DMS79 (cell line): ENCODE data around the gene FZD8.
"Not testable (repeated sequence)": the region's sequence is repeated elsewhere in the genome, so short reads cannot be mapped to it uniquely, and the experiment has no call there.

Experiments
- DNase-seq: peaks from one replicate; lab custom pipeline; 2025; lab: John Stamatoyannopoulos, UW

The FZD8 gene, protein sequence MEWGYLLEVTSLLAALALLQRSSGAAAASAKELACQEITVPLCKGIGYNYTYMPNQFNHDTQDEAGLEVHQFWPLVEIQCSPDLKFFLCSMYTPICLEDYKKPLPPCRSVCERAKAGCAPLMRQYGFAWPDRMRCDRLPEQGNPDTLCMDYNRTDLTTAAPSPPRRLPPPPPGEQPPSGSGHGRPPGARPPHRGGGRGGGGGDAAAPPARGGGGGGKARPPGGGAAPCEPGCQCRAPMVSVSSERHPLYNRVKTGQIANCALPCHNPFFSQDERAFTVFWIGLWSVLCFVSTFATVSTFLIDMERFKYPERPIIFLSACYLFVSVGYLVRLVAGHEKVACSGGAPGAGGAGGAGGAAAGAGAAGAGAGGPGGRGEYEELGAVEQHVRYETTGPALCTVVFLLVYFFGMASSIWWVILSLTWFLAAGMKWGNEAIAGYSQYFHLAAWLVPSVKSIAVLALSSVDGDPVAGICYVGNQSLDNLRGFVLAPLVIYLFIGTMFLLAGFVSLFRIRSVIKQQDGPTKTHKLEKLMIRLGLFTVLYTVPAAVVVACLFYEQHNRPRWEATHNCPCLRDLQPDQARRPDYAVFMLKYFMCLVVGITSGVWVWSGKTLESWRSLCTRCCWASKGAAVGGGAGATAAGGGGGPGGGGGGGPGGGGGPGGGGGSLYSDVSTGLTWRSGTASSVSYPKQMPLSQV

DNA sequence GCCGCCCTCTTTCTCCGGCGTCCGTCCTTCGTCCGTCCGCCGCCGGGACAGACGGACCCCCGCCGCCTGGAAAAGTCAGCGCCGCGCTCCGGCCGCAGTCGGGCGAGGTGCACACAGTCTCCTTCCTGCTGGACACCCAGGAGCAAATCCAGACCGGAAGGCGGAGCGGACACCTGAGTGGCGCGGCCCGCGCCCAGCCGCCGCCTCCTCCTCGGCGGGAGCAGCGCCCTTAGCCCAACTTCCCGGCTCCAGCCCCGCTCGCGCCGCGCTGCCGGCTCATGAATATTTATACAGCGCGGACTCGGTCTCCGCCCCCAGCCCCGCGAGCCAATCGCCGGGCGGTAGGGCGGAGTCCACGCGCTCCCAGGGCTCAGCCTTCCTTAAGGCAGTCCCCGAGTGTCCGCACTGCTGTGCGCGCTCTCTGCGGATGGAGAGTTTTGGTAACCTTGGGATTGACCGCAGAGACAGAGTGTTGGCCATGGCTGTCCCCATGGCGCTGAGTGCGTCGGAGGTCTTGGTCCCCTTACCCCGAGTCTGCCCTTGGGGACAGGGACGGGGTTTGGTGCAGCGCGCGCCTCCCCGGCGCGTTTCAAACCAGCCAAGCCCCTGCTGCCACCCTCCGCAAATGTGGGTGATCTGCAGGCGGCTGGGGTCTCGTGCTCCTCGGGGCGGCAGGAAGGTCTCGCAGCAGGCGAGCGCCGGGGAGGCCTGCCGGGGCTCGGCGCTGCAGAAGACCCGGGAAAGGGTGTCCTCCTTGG lies at the start of gene FZD8:
Gene FZD8, minus strand, starts transcription at position 262 of the 758 bp plus-strand sequence. CDS start 867 bp downstream, outside the sequence.
- DNase-seq = peak; percentile 25

DNA sequence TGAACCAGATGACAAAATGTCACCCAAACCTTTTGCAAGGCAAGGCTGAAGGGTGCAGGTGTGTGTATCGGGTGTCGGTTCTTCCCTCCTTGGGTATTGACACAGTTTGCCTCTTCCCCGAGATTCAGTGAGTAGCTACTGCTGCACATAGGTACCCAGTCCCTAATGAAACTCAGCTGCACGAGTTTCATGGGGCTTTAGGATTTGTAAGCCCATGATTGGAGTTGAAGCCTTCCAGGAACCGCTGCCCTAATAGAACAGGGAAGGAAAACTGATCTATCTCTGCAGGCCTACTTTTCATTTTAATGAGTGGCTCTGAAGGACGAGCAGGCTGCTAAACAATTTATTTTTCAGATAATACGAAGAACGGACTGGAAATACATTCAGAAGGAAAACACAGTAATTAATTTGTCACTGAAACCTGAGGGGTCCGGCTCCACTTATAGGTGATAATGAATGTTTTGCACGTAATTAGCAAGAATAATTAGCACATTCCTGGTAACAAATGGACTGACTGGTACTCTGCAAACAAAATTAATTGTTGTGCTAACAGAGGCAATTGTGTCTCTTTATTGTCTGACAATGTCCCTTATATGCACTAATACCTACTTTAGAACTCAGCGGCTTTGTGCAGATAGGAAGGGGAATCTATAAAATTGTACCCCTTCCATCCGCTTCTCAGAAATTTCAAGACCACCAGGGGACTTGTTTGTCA lies 49.6 kb upstream of the FZD8 start:
- DNase-seq = no peak

DNA sequence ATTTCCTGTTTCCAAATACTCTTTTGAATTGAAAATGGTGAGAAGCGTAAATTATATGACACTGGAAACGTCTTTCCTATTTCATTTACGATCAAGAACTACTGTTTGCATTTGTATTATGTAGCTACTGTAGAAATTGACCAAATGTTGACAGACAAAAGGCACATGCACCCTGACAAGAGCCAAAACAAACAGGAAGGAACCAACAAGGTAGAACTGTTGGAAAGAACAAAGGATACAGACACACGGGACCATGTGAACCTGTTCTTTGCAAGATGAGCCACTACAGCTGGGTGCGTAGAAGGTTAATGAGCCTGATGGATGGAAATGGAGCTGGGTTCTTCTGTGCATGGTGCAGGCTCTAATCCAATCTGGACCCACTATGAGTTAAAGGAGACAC lies 48.4 kb upstream of the FZD8 start:
- DNase-seq = no peak

DNA sequence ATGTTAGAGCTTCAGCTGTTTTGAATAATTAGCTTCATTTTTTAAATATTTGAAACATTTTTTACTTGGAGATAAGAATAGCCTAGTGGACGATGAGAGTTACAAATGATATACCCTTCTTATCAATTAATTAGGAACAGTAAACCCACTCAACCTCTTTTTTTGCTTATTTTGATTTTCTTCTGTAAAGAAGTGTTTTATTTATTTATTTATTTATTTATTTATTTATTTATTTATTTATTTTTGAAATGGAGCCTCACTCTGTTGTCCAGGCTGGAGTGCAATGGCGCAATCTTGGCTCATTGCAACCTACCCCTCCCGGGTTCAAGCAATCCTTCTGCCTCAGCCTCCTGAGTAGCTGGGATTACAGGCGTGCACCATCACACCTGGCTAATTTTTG lies 43.8 kb upstream of the FZD8 start:
- not testable (repeated sequence) for DNase-seq

DNA sequence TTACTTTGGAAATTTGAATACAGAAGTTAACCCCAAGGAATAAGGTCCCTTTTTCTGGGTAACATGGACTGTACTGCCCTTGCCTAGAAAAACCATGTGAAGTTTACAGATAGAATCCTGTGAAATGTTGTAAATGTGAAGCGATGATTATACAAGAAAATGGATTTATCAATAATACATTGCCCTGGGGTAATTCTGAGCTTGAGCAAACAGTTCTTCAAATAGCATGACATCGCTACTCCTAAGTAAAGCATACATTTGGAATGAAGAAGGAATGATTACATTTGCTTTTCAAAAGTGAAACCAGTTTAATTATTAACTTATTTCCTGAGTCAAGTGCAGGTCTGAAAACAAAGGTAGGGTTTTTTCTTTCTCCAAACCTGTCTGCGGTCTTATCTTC lies 43.3 kb upstream of the FZD8 start:
- DNase-seq = no peak

DNA sequence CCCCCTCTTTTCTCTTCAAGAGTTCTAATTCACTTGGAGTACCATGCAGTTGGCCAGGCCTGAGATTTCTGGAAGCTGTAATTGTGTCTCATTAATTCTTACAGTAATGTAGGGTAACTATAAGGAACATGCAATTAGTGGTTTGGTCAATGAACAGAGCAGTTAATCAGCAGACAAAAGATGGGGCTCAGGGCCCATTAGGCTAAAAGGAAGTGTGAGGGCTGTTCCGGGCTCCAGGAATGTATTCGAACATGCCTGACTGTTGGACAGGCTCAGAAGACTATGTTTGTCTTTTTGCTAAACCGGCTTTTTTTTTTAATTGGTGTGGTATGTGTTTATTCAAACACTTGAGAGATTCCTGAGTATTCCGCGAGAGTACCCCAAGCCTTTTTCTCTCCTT lies 42.5 kb upstream of the FZD8 start:
- DNase-seq = no peak

DNA sequence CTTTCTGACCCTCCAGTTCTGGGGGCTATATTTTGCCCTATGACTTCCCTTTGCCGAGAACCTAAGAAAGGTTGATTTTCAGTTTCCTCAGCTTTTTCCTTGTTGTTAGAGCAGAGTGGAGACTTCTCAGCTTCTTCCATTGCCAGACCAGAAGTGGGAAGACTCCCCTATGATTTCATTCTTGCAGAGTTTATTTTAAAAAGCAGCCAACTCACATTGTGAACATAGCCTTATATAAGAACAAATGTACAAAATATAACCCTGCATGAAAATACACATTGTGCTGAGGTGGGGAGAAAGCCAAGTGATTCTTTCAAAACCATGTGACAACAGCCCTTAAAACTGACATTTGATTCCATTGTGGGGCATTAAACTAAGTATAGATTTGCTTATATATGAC lies 33.8 kb upstream of the FZD8 start:
- no peak for DNase-seq

DNA sequence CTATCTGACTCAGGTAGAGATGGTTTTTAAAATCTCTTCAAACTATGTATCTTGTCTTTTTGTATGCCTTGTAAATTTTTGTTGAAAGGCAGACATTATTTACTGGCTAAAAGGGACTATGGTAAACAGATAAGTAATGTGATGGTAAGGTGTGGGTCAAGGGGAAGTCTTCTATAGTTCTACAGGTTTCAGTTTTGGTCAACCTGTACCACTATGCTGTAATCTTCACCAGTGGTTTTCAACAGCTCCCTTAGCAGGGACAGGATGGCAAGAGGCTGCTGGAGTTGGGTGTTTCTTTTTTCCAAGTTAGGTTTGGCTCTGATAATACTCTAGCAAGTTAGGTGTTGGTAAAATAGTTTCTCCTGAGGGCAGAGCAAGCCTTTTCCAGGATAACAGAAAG lies 32.7 kb upstream of the FZD8 start:
- DNase-seq = no peak

DNA sequence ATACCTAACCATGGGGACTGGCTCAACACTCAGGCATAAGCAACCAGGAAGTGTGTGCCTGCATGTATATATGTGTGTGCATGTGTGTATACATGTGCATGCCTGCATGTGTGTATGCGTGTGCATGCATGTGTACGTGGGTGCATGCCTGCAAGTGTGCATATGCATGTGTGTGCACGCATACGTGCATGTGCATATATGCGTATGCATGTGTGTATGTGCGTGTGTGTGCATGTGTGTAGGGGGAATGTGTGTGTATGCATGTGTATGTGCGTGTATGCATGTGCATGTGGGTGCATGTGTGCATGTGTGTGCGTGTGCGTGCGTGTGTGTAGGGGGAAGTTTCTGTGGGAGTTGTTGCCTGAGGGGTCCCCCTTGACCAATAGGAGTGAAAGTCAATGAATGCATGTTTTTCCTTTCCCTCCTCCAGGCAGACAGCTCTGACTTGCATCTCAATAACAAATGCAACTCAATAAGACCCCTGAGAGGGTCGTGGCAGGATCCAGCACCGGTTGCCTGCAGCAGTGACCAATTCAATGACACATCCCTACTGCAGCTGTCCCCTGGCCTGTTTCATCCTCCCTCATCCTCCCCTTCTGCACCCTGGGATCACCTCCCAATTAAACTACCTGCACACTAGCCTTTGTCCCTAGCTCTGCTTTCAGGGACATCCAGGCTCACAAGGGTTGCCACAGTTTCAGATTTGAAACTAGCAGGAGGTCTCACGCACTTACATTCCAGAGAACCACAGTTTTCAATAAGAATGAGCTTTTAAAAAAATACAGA lies 27.0 kb upstream of the FZD8 start:
- no peak for DNase-seq

DNA sequence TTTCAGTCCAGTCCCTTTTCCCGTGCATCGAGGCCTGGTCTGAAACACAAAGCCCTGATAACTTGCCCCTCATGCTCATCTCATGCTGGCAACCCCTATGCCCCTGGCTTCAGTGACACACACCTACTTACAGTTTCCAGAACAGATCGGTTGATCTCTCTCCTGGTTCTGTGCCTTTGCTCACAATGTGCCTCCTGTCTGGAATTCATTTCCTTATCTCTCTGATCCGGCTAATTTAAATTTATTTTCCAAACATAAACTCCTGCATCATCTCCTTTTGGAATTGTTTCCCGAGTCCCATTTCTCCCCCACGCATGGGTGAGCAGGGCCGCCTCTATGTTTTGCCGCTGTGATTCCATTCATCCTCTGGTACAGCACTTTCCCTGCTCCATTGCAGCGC lies 25.9 kb upstream of the FZD8 start:
- no peak for DNase-seq

DNA sequence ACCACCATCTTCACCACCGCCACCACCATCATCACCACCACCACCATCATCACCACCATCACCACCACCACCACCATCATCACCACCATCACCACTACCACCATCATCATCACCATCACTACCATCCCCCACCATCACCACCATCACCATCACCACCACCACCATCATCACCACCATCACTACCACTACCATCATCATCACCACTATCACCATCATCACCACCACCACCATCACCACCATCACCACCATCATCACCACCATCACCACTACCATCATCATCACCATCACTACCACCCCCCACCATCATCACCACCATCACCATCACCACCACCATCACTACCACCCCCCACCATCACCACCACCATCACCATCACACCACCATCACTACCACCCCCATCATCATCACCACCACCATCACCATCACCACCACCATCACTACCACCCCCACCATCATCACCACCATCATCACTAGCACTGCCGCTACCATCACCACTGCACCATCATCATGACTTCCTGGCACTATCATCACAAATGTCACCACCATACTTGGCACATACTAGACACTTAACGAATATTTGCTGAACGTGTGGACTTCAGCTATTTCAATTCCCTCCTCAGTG lies 25.3 kb upstream of the FZD8 start:
- DNase-seq = no peak

DNA sequence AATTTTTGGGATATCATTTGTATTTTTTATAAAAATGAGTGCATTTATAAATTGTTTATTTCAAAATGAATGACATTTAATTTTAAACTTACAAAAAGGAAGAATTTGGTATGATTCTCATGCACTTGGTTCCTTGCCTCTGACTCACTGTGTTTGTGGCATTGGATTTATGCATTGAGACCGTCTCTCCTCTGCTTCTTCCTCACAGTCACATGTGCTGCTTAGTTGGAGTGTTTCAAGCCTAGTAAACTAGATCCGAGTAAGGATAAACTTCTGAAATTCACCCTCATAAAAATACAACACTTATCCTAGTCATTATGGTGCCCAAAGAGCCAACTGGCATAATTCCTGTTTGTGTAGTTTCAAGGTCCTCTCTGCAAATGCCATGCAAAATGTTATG lies 19.1 kb upstream of the FZD8 start:
- no peak for DNase-seq

DNA sequence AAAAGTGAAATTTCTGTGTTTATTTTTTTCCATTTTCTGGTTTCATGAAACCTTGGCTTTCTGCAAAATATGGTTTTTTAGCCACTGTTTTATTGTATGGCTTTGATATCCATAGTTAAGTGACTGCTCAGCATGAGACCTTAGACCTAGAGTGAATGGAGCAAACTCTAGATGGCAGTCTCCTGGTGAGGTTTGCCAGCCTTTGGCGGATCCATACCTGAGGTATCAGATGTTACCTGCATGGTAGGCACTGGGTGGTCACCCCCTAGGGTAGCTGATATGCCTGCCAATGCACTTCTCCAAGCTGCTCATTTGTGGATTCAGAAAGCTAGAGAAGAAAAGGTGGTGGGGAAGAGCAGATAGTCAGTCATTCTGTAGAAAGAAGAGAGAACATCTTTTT lies 17.4 kb upstream of the FZD8 start:
- no peak for DNase-seq

DNA sequence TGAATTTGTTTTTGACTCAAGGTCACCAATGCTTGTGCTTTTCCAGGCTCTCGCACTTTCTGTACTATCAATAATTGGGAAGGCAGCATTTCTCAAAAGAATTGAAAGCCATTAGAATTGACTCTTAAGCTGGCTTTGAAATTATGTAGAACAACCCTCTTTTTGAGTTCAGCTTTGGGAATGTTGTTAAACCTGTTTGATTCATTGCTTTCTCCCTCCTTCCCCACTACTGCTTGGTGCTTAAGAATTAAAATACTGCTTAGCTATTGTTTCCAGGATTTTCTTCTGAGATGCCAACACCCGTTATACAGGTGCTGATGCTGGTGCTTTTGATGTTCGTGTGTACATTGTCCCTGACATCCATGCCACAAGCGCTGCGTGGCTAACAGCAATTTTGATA lies 15.5 kb upstream of the FZD8 start:
- no peak for DNase-seq

DNA sequence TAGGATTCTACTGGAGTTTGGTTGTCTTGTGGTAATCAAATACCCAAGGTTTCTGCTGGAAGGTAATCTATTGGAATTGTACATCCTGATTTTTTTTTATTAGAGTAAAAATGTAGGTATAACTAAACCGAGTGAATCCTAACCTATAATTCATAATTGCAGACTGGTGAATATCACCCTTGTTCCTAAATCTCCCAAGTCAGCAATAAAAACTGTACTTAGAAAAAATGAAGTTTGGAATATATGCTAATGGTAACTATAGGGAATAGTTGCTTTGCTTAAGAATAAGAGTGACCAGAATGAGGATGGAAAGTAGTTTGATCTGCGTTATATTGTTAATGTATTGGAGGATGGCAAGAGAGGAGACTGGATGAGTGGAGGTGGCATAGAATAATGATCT lies 10.7 kb upstream of the FZD8 start:
- DNase-seq = no peak

DNA sequence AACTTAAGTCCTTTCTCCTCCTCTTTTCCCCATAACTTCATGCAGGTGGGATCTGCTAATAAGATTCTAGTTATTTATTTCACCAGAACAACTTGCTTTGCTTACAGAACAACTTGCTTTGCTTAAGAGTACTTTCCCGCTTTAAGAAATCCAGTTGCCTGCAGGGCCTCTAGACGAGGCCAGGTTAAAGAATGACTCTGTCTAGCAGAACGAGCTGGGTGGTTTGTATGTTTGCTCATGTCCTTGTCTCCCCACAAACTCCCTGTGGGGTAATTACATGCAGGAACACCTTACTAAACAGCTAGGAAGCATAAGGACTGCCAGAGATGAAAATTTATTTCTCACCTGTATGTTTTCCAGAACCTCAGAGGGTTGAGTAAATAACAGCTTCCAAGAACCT lies 8.8 kb upstream of the FZD8 start:
- DNase-seq = no peak

DNA sequence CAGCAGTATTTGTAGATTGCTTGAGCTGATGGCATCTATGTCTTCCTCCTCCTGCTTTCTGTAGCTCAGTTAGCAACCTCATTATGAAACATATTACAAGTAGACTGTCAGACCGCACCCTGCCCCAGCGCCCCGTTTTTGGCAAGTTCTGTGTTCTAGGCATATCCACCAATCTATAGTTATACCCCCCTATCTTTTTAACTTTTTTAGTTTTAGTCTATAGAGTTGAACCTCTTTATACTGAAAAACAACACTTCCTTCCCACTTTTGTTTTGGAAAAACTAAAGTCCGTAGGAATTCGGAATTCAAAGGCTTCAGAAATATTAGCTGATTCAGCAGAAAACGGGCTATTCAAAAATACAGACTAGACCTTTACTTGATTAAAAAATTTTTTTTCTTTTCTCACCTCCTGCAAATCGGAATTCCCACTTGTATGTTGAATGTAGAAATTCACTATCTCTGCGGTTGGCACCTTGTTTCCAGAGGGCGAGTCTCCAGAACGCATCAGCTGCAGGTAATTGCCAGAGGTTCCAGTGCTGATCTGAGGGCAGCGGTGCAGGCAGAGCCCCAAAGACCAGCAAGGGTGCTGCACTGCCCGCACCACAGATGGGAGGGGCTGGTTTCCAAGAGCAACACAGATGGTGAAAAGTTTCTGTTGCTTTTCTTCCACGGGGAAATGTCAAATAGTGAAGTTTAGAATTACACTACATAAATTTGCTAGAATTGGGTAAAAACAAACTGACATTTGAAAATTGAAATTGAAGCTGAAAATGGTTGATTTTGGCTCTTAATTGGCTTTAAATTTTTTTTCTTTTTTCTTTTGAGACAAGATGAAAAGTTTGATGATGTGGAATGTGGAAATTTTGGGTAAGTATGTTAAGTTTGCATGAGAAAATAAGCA lies 2.2 kb upstream of the FZD8 start:
- DNase-seq = no peak

DNA sequence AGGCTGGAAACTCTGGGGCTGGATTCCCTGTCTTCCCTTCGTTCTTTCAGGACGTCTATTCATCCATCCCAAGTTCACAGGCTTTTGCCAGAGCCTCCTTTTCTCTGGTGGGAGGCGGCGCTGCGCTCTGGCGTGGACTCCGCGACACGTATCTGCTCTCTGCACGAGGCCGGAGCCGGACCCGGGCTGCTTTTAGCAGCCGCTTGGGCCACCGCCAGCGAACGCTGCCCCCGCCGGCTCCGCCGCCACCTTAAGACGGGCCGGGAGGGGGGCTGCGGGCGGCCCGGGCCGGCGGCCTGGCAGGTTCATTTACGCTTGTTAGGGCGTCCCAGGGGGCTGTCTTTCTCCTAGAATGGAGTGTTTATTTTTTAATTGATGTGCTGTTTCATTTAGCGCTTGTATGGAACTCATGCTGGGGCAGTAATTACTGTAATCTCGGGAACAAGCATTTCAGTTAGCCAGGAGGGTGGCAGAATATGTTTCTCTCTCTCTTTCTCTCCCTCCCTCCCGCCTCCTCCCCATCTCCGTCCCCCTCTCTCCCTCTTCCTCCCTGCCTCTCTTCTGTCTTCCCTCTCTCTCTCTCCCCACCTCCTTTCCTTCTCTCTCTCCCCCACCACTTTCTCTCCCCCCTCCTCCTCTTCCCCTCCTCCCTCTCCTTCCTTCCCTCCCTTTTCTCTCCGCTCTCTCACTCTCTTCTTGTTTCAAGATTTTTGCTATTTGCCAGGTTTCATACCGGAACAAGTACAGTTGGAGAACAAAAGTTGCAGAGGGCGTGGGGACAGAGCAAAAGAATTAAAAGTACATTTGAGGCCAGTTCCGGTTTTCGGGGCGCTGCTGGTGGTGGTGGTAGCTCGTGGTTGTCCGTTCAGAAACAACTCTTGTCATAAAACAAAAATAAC lies 1.3 kb upstream of the FZD8 start:
- DNase-seq = no peak

DNA sequence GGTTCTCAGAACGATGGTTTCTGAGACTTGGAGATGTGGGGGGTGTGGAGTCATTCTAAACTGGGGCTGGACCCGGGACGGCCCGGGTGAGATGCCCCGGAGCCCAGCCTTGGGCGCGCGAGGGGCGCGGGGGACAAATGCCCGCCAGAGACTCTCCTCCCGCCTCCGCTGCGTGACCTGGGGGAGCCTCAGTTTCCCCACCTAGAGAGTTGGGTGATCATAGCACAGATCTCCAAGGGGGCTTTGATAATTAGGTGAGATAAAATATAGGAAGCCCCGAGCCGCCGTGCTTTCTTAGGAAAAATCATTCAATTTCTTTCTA lies 658 bp upstream of the FZD8 start:
- DNase-seq = no peak
